Activated CD8-positive, alpha-beta T cell treated with anti-CD3 and anti-CD28 coated beads, Interleukin-2, amount 10 ng/mL, durations not matched to agents 7 days and 5 days (primary cell): ENCODE measurements around the gene GNL1. TPM values are rescaled to one million over a fixed set of nuclear protein-coding genes. Genes with fewer than 3 reads are reported as not detected.
"Not testable (repeated sequence)": the region's sequence is repeated elsewhere in the genome, so short reads cannot be mapped to it uniquely, and the experiment has no call there.

Experiments used
- ATAC-seq: fragments of 150-1000 bp; cut with Tn5 transposase; one replicate; pipeline ENCODE4 v1.10.0; 2021; ENCODE audit warnings: moderate library complexity
- CTCF ChIA-PET: fragments of 350-600 bp; sonication (Branson Sonifier 250); formaldehyde crosslinking; loops from one replicate; lab custom pipeline; 2021; ENCODE audit warnings: antibody characterized with exemption; lab: Charles Lee
- POLR2A ChIA-PET: fragments of 350-600 bp; sonication (Branson Sonifier 250); formaldehyde crosslinking; loops from one replicate; lab custom pipeline; 2021; ENCODE audit warnings: antibody characterized with exemption; lab: Charles Lee
- DNase-seq: peaks from one replicate; pipeline ENCODE4 v3.0.0-alpha.2; 2020
- H3K27ac Mint-ChIP-seq: one replicate; pipeline ENCODE4 v1.8.0; 2021; ENCODE audit warnings: mild to moderate bottlenecking, mixed read lengths
- H3K27me3 Mint-ChIP-seq: one replicate; pipeline ENCODE4 v1.8.0; 2021; ENCODE audit warnings: low read depth, mixed read lengths
- H3K36me3 Mint-ChIP-seq: one replicate; pipeline ENCODE4 v1.8.0; 2021; ENCODE audit warnings: low read depth, mixed read lengths
- H3K4me1 Mint-ChIP-seq: one replicate; pipeline ENCODE4 v1.8.0; 2021; ENCODE audit warnings: low read depth, mixed read lengths
- H3K4me3 Mint-ChIP-seq: one replicate; pipeline ENCODE4 v1.8.0; 2021; ENCODE audit warnings: mild to moderate bottlenecking, mixed read lengths
- H3K9me3 Mint-ChIP-seq: one replicate; pipeline ENCODE4 v1.8.0; 2022; ENCODE audit warnings: mixed read lengths; ENCODE audit not compliant: insufficient read depth
- microRNA-seq: library from miRNA; unstranded; fragments of <30 nt; microRNA quantifications from one replicate; pipeline ENCODE4 v1.2.0, GENCODE V29; 2022
- total RNA-seq, 2 experiments: library from RNA; stranded (reverse); gene quantifications; one replicate each; pipeline ENCODE4 v1.2.3, GENCODE V29; 2021

The GNL1 gene
- total RNA-seq, 2 experiments from 2014 or later = 63.7 to 69.9 TPM

DNA sequence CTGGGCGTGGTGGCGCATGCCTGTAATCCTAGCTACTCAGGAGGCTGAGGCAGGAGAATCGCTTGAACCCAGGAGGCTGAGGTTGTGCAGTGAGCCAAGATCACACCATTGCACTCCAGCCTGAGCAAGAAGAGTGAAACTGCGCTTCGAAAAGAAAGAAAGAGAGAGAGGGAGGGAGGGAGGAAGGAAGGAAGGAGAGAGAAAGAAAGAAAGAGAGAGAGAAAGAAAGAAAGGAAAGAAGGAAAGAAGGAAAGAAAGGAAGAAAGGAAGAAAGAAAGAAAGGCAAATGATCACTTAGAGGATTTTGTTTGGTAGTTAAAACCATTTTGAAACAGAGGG, 59.1 kb downstream of the GNL1 start:
- not testable (repeated sequence) for H3K9me3 Mint-ChIP-seq, H3K27me3 Mint-ChIP-seq, DNase-seq, H3K4me3 Mint-ChIP-seq, ATAC-seq
- peak overlapping the region; percentile 3 for H3K27ac Mint-ChIP-seq
- ChIA-PET POLR2A (interaction anchor here (0.8 to 8.6 kb wide), 2 partner anchors 16 to 32 kb away, joined by 3 to 275 read pairs; no protein-coding TSS in a partner anchor), CTCF (interaction anchor here (0.9 to 7.8 kb wide), 6 partner anchors 10 to 45 kb away, joined by 3 to 124 read pairs (median 10); no protein-coding TSS in a partner anchor)
- peaks cover 24% of the 10 kb centered on the region for H3K36me3 Mint-ChIP-seq
- H3K4me1 Mint-ChIP-seq = peaks cover 60% of the 10 kb centered on the region

DNA sequence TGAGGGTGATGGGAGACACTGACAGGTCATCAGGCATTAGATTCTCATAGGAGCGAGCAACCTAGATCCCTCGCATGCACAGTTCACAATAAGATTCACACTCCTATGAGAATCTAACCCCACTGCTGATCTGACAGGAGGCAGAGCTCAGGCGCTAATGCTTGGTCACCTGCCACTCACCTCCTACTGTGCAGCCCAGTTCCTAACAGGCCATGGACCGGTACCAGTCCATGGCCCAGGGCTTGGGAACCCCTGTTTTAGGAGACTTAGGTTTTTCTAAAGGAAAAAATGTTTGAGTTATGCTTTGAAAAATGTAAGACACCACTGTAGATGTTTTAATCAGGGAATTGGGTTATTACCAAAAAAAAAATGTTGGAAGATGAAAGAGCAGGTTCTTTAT, 60.3 kb downstream of the GNL1 start:
- ATAC-seq (no peak), DNase-seq (no peak)
- no peak overlapping the region for H3K4me3 Mint-ChIP-seq
- POLR2A ChIA-PET = interaction anchor here (0.7 to 8.6 kb wide), 2 partner anchors 17 to 188 kb away, joined by 3 to 275 read pairs; no protein-coding TSS in a partner anchor
- peaks cover 66% of the 10 kb centered on the region for H3K4me1 Mint-ChIP-seq
- peak overlapping the region; percentile 27 for H3K27ac Mint-ChIP-seq
- CTCF ChIA-PET = interaction anchor here (0.9 to 7.8 kb wide), 8 partner anchors 9 to 46 kb away, joined by 3 to 124 read pairs (median 6); no protein-coding TSS in a partner anchor
- no peaks in the 10 kb centered on the region for H3K27me3 Mint-ChIP-seq
- H3K9me3 Mint-ChIP-seq = no peaks in the 10 kb centered on the region
- peaks cover 37% of the 10 kb centered on the region for H3K36me3 Mint-ChIP-seq

DNA sequence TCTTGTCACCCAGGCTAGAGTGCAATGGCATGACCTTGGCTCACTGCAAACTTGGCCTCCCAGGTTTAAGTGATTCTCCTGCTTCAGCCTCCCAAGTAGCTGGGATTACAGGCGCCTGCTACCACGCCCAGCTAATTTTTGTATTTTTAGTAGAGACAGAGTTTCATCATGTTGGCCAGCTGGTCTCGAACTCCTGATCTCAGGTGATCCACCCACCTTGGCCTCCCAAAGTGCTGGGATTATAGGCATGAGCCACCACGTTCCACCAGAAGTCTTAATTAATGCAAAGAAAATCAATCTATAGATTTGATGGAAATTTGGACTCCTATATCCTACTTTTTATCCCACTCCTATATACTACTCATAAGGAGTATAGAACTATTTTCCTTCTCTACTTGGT, 61.2 kb downstream of the GNL1 start:
- not testable (repeated sequence) for H3K9me3 Mint-ChIP-seq, H3K27me3 Mint-ChIP-seq, H3K4me3 Mint-ChIP-seq, ATAC-seq, DNase-seq
- Mint-ChIP-seq H3K4me1 (peaks cover 59% of the 10 kb centered on the region), H3K36me3 (peaks cover 46% of the 10 kb centered on the region), H3K27ac (peak overlapping the region; percentile 37)
- ChIA-PET CTCF (interaction anchor here (2.1 to 7.8 kb wide), 3 partner anchors 13 to 47 kb away, joined by 7 to 124 read pairs (median 15); no protein-coding TSS in a partner anchor), POLR2A (interaction anchor here (5.6 to 8.6 kb wide), 2 partner anchors 18 to 36 kb away, joined by 108 to 275 read pairs; no protein-coding TSS in a partner anchor)

DNA sequence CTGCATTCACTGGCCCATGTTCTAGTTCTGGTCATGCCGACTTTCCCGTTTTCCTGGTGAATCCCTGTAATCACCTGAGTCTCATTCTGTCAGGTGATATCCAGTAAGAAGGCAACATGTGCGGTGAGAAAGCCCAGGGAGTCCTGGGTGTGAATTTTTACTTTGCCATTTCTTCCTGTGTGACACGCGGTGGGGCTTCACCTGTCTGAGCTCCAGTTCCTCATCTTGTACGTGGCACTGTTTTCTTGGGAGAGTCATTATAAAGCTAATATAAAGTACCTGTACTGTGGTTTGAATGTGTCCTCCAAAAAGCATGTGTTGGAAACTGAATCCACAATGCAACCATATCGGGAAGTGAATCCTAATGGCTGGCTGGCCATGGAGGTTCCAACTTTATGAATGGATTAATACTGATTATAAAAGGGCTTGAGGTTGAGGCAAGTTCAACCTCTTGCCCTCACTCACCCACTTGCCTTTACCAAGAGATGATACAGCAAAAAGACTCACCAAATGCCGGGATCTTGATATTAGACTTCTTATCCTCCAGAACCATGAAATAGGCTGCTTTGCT, 61.9 kb downstream of the GNL1 start:
- no peak for ATAC-seq

DNA sequence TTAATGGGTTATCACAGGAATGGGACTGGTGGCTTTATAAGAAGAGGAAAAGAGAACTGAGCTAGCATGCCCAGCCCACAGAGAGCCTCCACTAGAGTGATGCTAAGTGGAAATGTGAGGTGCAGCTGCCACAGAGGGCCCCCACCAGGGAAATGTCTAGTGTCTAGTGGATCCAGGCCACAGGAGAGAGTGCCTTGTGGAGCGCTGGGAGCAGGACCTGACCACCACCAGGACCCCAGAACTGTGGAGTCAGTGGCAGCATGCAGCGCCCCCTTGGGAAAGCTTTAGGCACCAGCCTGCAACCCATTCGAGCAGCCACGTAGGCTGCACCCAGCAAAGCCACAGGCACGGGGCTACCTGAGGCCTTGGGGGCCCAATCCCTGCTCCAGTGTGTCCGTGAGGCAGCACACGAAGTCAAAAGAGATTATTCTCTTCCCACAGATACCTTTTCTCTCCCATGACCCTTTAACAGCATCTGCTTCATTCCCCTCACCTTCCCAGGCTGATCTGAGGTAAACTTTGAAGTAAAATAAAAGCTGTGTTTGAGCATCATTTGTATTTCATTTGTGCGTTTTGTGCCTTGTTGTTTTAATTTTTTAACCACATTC, 62.5 kb downstream of the GNL1 start:
- Mint-ChIP-seq H3K27me3 (no peaks in the 10 kb centered on the region), H3K9me3 (no peaks in the 10 kb centered on the region), H3K36me3 (peaks cover 56% of the 10 kb centered on the region), H3K27ac (peak overlapping the region; percentile 77), H3K4me1 (peaks cover 58% of the 10 kb centered on the region), H3K4me3 (peak overlapping the region; percentile 99)
- CTCF ChIA-PET = interaction anchor here (0.7 to 7.8 kb wide), 12 partner anchors 9 to 103 kb away, joined by 3 to 124 read pairs (median 8); no protein-coding TSS in a partner anchor
- peak; percentile 49 for DNase-seq
- POLR2A ChIA-PET = interaction anchor here (0.6 to 8.6 kb wide), 20 partner anchors 8 to 1219 kb away, joined by 3 to 275 read pairs (median 6); partner anchors contain the start of genes ABCF1, GNL1 and PRR3
- no peak for ATAC-seq

More for the DNA sequence above, 61.9 kb downstream of the GNL1 start:
- no peaks in the 10 kb centered on the region for H3K27me3 Mint-ChIP-seq
- peaks cover 52% of the 10 kb centered on the region for H3K36me3 Mint-ChIP-seq
- H3K9me3 Mint-ChIP-seq = no peaks in the 10 kb centered on the region
- peak overlapping the region; percentile 77 for H3K27ac Mint-ChIP-seq
- ChIA-PET POLR2A (interaction anchor here (0.9 to 8.6 kb wide), 15 partner anchors 8 to 227 kb away, joined by 3 to 275 read pairs (median 7); partner anchors contain the start of genes ABCF1, GNL1 and PRR3), CTCF (interaction anchor here (0.7 to 7.8 kb wide), 12 partner anchors 8 to 103 kb away, joined by 3 to 124 read pairs (median 8); no protein-coding TSS in a partner anchor)
- H3K4me1 Mint-ChIP-seq = peaks cover 54% of the 10 kb centered on the region
- no peak for DNase-seq
- H3K4me3 Mint-ChIP-seq = peak overlapping the region; percentile 36

DNA sequence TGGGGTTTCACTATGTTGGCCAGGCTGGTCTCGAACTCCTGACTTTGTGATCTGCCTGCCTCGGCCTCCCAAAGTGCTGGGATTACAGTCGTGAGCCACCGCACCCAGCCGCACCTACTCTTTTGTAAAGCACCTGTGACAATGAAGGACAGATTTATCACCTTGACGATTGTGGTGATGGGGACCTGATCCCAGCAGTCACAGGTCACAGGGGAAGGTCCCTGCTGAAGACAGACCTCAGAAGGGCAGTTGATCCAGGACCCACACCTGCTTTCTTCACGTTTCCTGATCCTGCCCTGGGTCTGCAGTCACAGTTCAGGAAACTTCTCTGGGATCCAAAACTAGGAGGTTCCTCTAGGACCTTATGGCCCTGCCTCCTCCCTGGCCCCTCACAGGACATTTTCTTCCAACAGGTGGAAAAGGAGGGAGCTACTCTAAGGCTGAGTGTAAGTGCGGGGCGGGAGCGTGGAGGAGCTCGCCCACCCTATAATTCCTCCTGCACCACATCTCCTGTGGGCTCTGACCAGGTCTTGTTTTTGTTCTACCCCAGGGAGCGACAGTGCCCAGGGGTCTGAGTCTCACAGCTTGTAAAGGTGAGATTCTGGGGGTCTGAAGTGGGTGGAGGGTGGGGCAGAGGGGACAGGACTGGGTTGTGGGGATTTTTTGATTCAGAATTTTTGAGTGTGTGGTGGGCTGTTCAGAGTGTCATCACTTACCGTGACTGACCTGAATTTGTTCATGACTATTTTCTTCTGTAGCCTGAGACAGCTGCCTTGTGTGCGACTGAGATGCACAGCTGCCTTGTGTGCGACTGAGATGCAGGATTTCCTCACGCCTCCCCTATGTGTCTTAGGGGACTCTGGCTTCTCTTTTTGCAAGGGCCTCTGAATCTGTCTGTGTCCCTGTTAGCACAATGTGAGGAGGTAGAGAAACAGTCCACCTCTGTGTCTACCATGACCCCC, 64.0 kb downstream of the GNL1 start:
- Mint-ChIP-seq H3K4me1 (peaks cover 67% of the 10 kb centered on the region), H3K36me3 (peaks cover 56% of the 10 kb centered on the region), H3K27me3 (no peaks in the 10 kb centered on the region), H3K27ac (peak overlapping the region; percentile 96), H3K9me3 (no peaks in the 10 kb centered on the region), H3K4me3 (peak overlapping the region; percentile 99)
- POLR2A ChIA-PET = interaction anchor here (0.6 to 8.6 kb wide), 20 partner anchors 9 to 374 kb away, joined by 3 to 275 read pairs (median 6); partner anchors contain the start of genes ABCF1, ATAT1, GNL1 and PRR3
- CTCF ChIA-PET = interaction anchor here (1.1 to 7.8 kb wide), 10 partner anchors 8 to 123 kb away, joined by 3 to 124 read pairs (median 12); no protein-coding TSS in a partner anchor
- ATAC-seq (no peak), DNase-seq (no peak)

Small RNA genes within 50 kb of the gene (microRNA-seq; reads per million reads assigned to microRNA genes)
- gene MIR877 = 113 reads per million, percentile 62 among the genes with 10 or more reads in this experiment

Other genes with a start within 250 kb of the GNL1 start
- 10 to 100 TPM; 16.7 to 16.9 TPM for gene TRIM39, start 229.6 kb downstream of the GNL1 start, total RNA-seq
- 10 to 100 TPM; 37.3 to 37.9 TPM for gene RPP21, start 211.3 kb downstream of the GNL1 start, total RNA-seq
- 100 to 1,000 TPM; 523 to 536 TPM for gene HLA-E, start 67.0 kb downstream of the GNL1 start, total RNA-seq
- gene PRR3, start 806 bp upstream of the GNL1 start, total RNA-seq = 10 to 100 TPM; 19.7 to 21.1 TPM
- gene ABCF1, start 15.0 kb upstream of the GNL1 start, total RNA-seq = 10 to 100 TPM; 72.2 to 79.6 TPM
- gene PPP1R10, start 60.8 kb upstream of the GNL1 start, total RNA-seq = 10 to 100 TPM; 92.8 to 99.7 TPM
- gene MRPS18B, start 61.4 kb upstream of the GNL1 start, total RNA-seq = 10 to 100 TPM; 43.2 to 43.6 TPM
- 10 to 100 TPM in 1 of 2 experiments, 1 to 10 TPM in 1; 10.0 to 10.5 TPM for gene ATAT1, start 70.4 kb upstream of the GNL1 start, total RNA-seq
- 10 to 100 TPM; 31.6 to 40.1 TPM for gene C6orf136, start 90.6 kb upstream of the GNL1 start, total RNA-seq
- 10 to 100 TPM; 38.5 to 41.0 TPM for gene DHX16, start 116.5 kb upstream of the GNL1 start, total RNA-seq
- gene PPP1R18, start 130.2 kb upstream of the GNL1 start, total RNA-seq = 100 to 1,000 TPM; 286 to 304 TPM
- gene NRM, start 134.5 kb upstream of the GNL1 start, total RNA-seq = 10 to 100 TPM; 41.7 to 44.6 TPM
- gene MDC1, start 160.8 kb upstream of the GNL1 start, total RNA-seq = 10 to 100 TPM; 48.5 to 52.4 TPM
- 1,000 to 10,000 TPM; 1,638 to 1,703 TPM for gene TUBB, start 163.9 kb upstream of the GNL1 start, total RNA-seq
- 100 to 1,000 TPM; 314 to 317 TPM for gene FLOT1, start 186.2 kb upstream of the GNL1 start, total RNA-seq
- gene IER3, start 188.1 kb upstream of the GNL1 start, total RNA-seq = 10 to 100 TPM; 76.6 to 82.9 TPM